MG63 (cell line): ENCODE results near the gene CARNS1. TPM values are rescaled to one million over a fixed set of nuclear protein-coding genes. Genes with fewer than 3 reads are reported as not detected.

Experiments used
- DNase-seq: peaks from one replicate; pipeline ENCODE4 v3.0.0-alpha.2; 2020
- H3K27me3 ChIP-seq: fragments of 250-450 bp; sonication (Bioruptor Pico); 2 replicates; pipeline ENCODE4 v1.5.1; 2020; ENCODE audit warnings: mild to moderate bottlenecking, moderate library complexity
- H3K36me3 ChIP-seq: fragments of 250-450 bp; sonication (Bioruptor Pico); 2 replicates; pipeline ENCODE4 v1.5.1; 2020; ENCODE audit warnings: mild to moderate bottlenecking, moderate library complexity
- H3K4me3 ChIP-seq: fragments of 250-450 bp; sonication (Bioruptor Pico); 2 replicates; pipeline ENCODE4 v1.5.1; 2020; ENCODE audit warnings: mild to moderate bottlenecking, moderate library complexity
- H3K9me3 ChIP-seq: fragments of 250-450 bp; sonication (Bioruptor Pico); 2 replicates; pipeline ENCODE4 v1.5.1; 2020; ENCODE audit warnings: mild to moderate bottlenecking, moderate library complexity
- total RNA-seq: library from RNA; depleted of rRNA; stranded (reverse); fragments of >200 nt; shearing (Covaris generic); gene quantifications from 2 replicates; pipeline ENCODE4 v1.2.3, GENCODE V29; 2014; ENCODE audit warnings: low replicate concordance

Gene CARNS1
- total RNA-seq, 1 experiment from 2014 or later = not detected

- Histone ChIP-seq H3K27me3 (no peaks in the 10 kb centered on the region), H3K9me3 (no peaks in the 10 kb centered on the region), H3K36me3 (peaks cover 14% of the 10 kb centered on the region), H3K4me3 (peak overlapping the region; percentile 63)
- peak; percentile 99 for DNase-seq
These were observed 41.6 kb upstream of the CARNS1 start for GRCh38 chr11:67373648-67374570.

- Histone ChIP-seq H3K4me3 (peak overlapping the region; percentile 63), H3K9me3 (no peaks in the 10 kb centered on the region), H3K36me3 (peaks cover 7% of the 10 kb centered on the region), H3K27me3 (no peaks in the 10 kb centered on the region)
- peak; percentile 85 for DNase-seq
These were observed 40.8 kb upstream of the CARNS1 start for GRCh38 chr11:67374571-67375281.

- DNase-seq = peak; percentile 58
These were observed 40.0 kb upstream of the CARNS1 start for GRCh38 chr11:67375320-67376055.

GRCh38 chr11:67376063-67376820, 39.2 kb upstream of the CARNS1 start:
- H3K9me3 ChIP-seq = no peaks in the 10 kb centered on the region
- DNase-seq = no peak
- peaks cover 7% of the 10 kb centered on the region for H3K36me3 ChIP-seq
- no peak overlapping the region for H3K4me3 ChIP-seq
- no peaks in the 10 kb centered on the region for H3K27me3 ChIP-seq

More at GRCh38 chr11:67375320-67376055, 40.0 kb upstream of the CARNS1 start:
- H3K9me3 ChIP-seq = no peaks in the 10 kb centered on the region
- H3K27me3 ChIP-seq = no peaks in the 10 kb centered on the region
- no peak overlapping the region for H3K4me3 ChIP-seq
- peaks cover 7% of the 10 kb centered on the region for H3K36me3 ChIP-seq

DNA sequence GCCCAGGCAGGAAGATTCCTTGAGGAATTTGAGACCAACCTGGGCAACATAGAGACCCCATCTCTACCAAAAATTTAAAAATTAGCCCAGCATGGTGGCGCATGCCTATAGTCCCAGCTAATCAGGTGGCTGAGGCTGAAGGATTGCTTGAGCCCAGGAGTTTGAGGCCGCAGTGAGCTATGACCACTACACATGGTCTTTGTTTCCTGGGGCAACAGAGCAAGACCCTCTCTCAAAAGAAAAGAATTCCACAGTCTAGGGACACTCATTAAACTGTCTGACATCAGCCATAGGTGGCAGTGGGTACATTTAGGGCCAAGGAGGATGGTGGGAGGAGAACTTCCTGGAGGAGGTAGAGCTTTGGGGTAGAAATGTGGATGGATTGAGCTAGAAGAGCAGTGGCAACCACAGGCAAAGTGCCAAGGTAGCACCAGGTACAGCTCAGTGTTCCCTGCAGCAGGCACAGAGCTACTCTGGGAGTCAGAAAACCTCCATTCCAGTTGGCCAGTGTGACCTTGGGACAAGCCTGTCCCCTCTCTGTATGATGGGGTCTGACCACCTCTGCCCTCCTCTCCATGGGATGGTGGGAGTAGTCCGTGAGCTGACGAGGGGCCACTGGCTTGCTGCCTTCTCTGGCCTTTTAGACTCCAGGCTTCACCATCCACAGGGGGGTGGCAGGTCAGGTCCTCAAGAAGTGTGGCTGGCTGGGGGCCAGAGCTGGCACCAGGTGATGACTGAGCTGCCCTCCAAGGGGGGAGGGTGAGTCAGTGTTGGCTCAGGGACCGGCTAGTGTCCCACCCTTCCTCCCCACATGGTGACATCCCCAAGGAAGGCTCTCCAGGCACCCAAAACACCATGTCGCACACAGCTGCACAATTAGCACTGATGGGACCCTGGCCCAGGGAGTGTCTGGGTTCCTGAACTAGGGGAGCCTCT, 38.3 kb upstream of the CARNS1 start:
- DNase-seq = no peak
- Histone ChIP-seq H3K9me3 (no peaks in the 10 kb centered on the region), H3K27me3 (no peaks in the 10 kb centered on the region), H3K4me3 (no peak overlapping the region), H3K36me3 (no peaks in the 10 kb centered on the region)

DNA sequence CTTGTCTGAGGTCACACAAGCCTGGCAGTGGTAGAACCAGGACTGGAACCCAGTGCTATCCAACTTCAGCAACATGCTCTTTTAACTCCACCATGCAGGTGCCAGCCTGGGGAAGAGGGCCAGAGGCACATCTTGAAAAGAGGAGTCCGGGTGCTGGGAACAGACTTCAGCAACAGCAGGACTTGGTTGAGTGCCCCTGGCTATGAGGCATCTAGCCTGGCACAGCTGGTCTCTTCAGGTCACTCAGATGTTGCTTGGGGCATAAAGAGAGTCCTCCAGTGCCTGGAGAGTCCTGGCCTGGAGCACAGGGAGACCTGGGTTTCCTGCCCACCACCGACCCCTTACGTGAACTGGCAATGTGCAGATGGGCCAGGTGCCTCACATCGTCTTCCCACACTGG, 36.9 kb upstream of the CARNS1 start:
- Histone ChIP-seq H3K4me3 (no peak overlapping the region), H3K27me3 (no peaks in the 10 kb centered on the region), H3K36me3 (no peaks in the 10 kb centered on the region), H3K9me3 (no peaks in the 10 kb centered on the region)
- no peak for DNase-seq

GRCh38 chr11:67379061-67380058, 36.1 kb upstream of the CARNS1 start:
- Histone ChIP-seq H3K36me3 (no peaks in the 10 kb centered on the region), H3K9me3 (no peaks in the 10 kb centered on the region), H3K27me3 (no peaks in the 10 kb centered on the region), H3K4me3 (no peak overlapping the region)
- DNase-seq = peak; percentile 74

- H3K27me3 ChIP-seq = no peaks in the 10 kb centered on the region
- DNase-seq = no peak
These were observed 34.1 kb upstream of the CARNS1 start for GRCh38 chr11:67381244-67381972.

GRCh38 chr11:67382276-67383136, 33.0 kb upstream of the CARNS1 start:
- peak; percentile 67 for DNase-seq
- Histone ChIP-seq H3K27me3 (no peaks in the 10 kb centered on the region), H3K4me3 (no peak overlapping the region), H3K9me3 (no peaks in the 10 kb centered on the region), H3K36me3 (no peaks in the 10 kb centered on the region)

More at GRCh38 chr11:67381244-67381972, 34.1 kb upstream of the CARNS1 start:
- H3K9me3 ChIP-seq = no peaks in the 10 kb centered on the region
- no peak overlapping the region for H3K4me3 ChIP-seq
- H3K36me3 ChIP-seq = no peaks in the 10 kb centered on the region

DNA sequence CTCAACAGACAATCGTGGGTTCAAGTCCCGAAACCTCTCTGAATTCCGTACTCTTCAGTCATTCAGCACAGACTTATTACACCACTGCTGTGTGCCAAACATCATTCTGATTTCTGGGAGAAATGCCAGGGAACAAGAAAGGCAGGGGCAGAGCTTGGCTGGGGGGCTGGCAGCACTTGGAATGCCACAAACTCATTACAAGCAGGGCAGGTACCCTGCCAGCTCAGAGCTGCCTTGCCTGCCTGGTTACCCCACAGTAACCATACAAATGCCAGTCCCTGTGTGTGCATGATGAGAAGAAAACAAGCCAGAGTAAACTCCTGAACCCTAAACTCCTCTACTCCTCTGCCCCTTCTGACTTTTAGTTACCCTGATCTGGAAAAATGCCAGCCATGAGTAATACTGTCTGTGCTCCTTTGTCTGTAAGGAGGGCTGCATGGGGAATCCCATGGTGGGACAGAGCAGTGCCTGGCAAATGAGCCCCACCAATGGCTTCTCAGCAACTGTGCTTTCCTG, 30.6 kb upstream of the CARNS1 start:
- Histone ChIP-seq H3K36me3 (no peaks in the 10 kb centered on the region), H3K9me3 (no peaks in the 10 kb centered on the region), H3K4me3 (no peak overlapping the region), H3K27me3 (no peaks in the 10 kb centered on the region)
- peak; percentile 79 for DNase-seq

- DNase-seq = no peak
- no peak overlapping the region for H3K4me3 ChIP-seq
- no peaks in the 10 kb centered on the region for H3K36me3 ChIP-seq
- H3K9me3 ChIP-seq = no peaks in the 10 kb centered on the region
- no peaks in the 10 kb centered on the region for H3K27me3 ChIP-seq
These were observed 28.4 kb upstream of the CARNS1 start for GRCh38 chr11:67387069-67387468.

DNA sequence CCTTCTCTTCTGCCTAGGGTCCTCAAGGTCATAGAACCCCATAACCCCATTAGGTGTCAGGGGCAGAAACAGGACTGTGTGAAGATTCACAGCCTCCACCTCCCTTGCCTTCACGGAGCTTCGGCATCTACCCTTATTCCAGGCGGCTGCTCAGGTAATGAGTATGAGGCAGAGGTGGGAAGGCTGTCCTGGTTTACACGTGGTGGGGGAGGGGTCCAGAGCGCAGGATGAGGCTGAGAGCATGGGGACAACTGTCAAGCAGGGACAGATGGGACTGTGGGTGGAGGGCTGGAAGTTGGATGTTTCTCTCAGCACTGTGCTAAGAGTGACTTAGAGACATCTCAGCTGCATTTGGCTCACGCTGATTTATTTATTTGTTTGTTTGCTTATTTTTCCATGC, 28.0 kb upstream of the CARNS1 start:
- no peak for DNase-seq
- H3K27me3 ChIP-seq = no peaks in the 10 kb centered on the region

DNA sequence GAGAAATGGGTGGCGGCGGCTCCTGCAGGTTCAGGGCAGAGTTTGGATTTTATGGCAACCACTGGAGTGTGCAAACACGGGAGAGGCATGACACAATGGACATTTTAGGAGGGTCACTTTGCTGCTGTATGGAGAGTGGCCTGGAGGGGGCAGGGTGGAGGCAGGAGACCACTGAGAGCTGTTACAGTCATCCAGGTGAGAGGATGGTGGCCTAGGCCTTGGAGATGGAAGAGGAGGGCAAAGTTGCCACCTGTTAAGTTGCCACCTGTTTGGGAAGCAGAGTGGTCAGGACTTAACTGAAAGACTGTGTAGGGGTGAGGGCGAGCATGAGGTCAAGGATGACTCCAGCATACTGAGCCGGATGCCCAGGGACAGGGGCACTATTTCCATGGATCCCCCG, 26.0 kb upstream of the CARNS1 start:
- H3K9me3 ChIP-seq = no peaks in the 10 kb centered on the region
- peaks cover 5% of the 10 kb centered on the region; the same call in 1 of the 2 replicates for H3K36me3 ChIP-seq
- H3K27me3 ChIP-seq = no peaks in the 10 kb centered on the region
- DNase-seq = no peak
- H3K4me3 ChIP-seq = no peak overlapping the region

More for the DNA sequence above, 28.0 kb upstream of the CARNS1 start:
- H3K36me3 ChIP-seq = 0 out of 2 replicates have a peak, but pooled peaks cover 3% of the 10 kb centered on the region
- H3K4me3 ChIP-seq = no peak overlapping the region
- H3K9me3 ChIP-seq = no peaks in the 10 kb centered on the region
